Endothelial cell of hepatic sinusoid (primary cell): Measurements from ENCODE around the gene SWT1.
"Not testable (repeated sequence)": the region's sequence is repeated elsewhere in the genome, so short reads cannot be mapped to it uniquely, and the experiment has no call there.

Source experiments
- in situ Hi-C: cut with HindIII; loops from 2 replicates; pipeline ENCODE4 v1.10.0; 2017; ENCODE audit warnings: low sequenced_read_pairs

The SWT1 gene

GRCh38 chr1:185159966-185160365 lies 3.0 kb downstream of the SWT1 start:
- in situ Hi-C loops: loop anchor here (25.0 kb wide), 1 partner anchor 348 kb away; no protein-coding TSS in a partner anchor

- in situ Hi-C loops: loop anchor here (25.0 kb wide), 1 partner anchor 350 kb away; no protein-coding TSS in a partner anchor
Measured at GRCh38 chr1:185162491-185162890, 5.5 kb downstream of the SWT1 start.

- in situ Hi-C loops: loop anchor here (25.0 kb wide), 1 partner anchor 354 kb away; no protein-coding TSS in a partner anchor
Measured at GRCh38 chr1:185166106-185166505, 9.1 kb downstream of the SWT1 start.

DNA sequence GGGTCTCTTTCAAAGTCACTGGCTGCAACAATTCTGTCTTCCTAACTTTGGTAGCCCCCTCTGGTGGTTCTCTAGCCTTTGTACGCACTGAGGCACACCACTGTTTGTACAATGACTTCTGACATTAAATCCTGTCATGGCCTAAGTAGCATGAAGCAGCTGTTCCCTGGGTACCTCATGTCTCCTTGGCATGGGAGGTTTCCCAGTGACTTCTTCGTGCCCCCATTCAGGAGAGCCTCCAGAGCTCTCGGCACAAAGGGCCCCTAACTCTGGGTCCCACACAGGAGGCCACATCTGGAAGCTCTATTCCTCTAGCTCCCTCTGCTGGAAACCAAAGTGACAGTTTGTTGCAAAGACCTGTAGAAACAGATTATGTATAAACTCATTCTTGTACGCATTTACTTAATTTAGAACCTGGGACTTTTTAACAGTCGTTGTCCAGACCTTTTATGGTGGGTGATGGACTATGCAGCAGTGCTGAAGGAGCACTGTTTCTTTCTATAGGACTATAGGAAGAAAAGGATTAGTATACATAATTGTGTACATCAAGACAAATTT lies 13.4 kb downstream of the SWT1 start:
- in situ Hi-C loops: loop anchor here (25.0 kb wide), 1 partner anchor 358 kb away; no protein-coding TSS in a partner anchor

DNA sequence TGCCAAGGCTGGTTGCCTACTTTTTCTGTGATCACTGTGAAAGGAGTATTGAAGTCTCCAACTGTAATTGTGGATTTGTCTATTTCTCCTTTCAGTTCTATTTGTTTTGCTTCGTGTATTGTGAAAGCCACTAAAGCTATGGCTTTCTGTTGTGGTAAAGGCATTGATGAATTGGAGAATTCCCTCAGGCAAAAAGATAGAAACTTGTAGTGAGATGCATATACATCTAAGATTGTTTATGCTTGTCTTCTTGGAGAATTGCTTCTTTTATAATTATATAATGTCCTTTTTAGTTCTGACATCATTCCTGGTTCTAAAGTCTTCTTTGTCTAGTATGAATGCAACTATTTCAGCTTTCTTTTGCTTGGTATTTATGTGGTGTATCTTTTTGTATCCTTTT lies 36.8 kb downstream of the SWT1 start:
- in situ Hi-C loops: no loop called here

DNA sequence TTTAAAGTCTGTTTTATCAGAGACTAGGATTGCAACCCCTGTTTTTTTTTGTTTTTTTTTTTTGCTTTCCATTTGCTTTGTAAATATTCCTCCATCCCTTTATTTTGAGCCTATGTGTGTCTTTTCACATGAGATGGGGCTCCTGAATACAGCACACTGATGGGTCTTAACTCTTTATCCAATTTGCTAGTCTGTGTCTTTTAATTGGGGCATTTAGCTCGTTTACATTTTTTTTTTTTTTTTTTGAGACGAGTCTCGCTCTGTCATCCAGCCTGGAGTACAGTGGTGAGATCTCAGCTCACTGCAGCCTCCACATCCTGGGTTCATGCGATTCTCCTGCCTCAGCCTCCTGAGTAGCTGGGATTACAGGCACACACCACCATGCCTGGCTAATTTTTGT lies 41.7 kb downstream of the SWT1 start:
- in situ Hi-C loops: not testable (repeated sequence)

GRCh38 chr1:185200889-185201288 lies 43.9 kb downstream of the SWT1 start:
- in situ Hi-C loops: no loop called here

DNA sequence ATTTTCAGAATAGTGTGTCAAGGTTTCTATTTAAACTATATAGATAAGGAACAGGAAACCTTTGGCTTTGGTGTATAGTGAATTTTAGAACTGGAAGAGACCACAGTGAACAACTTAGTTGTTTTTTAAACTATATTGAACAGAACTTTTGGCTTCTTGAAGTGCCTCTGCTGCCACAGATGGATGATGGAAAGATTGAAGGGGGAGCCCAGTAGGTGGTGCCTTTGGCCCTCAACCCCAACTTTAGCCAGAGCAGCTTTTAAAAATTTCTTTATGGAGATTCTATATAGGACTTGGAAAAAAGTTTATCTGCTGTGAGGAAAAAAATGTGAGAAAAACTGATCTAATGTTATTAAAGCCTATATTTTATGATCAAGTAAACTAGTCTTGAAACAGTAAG lies 50.2 kb downstream of the SWT1 start:
- in situ Hi-C loops: no loop called here

GRCh38 chr1:185207980-185208602 lies 51.1 kb downstream of the SWT1 start:
- in situ Hi-C loops: no loop called here

GRCh38 chr1:185208626-185209180 lies 51.7 kb downstream of the SWT1 start:
- in situ Hi-C loops: no loop called here

DNA sequence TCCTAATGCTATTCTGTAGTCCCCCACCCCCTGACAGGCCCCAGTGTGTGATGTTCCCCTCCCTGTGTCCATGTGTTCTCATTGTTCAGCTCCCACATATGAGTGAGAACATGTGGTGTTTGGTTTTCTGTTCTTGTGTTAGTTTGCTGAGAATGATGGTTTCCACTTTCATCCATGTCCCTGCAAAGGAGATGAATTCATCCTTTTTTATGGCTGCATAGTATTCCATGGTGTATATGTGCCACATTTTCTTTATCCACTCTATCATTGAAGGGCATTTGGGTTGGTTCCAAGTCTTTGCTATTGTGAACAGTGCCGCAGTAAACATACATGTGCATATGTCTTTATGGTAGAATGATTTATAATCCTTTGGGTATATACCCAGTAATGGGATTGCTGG lies 52.4 kb downstream of the SWT1 start:
- in situ Hi-C loops: not testable (repeated sequence)

DNA sequence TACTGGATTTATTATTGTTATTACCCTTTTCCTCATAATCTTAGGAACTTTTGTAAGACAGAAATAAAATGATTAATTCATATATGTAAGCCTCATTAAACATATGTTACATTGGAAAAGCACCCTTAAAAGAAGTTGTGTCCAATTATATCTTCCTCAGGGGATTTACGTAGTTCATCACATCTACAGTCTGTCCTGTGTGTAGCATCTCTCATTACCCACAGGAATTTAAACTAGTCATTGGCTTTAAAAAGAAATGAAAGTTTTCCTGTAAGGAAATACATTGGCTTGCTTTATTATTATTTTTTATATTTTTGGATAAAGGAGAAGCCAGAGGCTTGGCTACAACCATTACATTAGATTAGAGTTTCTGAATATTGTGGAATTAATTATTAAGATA lies 56.1 kb downstream of the SWT1 start:
- in situ Hi-C loops: no loop called here

- in situ Hi-C loops: no loop called here
Measured at GRCh38 chr1:185215911-185216310, 58.9 kb downstream of the SWT1 start.

GRCh38 chr1:185224132-185224531 lies 67.2 kb downstream of the SWT1 start:
- in situ Hi-C loops: no loop called here

GRCh38 chr1:185227161-185227560 lies 70.2 kb downstream of the SWT1 start:
- in situ Hi-C loops: no loop called here

DNA sequence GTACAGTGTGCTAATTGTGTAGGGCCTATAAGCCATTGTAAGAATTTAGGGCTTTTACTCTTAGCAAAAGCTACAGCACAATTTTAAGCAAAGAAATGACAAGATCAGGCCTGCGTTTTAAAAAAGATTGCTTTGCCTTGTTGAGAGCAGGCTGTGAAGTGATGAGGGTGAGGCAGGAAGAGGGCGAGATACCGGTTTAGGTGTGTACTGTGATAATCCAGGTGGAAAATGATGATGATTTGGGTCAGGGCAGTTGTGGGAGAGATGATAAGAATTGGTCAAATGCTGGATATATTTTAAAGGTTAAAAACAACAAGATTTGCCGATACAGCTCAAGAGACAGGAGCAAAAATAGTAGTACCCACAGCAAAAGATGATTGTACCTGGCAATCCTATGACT lies 72.0 kb downstream of the SWT1 start:
- in situ Hi-C loops: no loop called here

- in situ Hi-C loops: no loop called here
Measured at GRCh38 chr1:185229981-185230380, 73.0 kb downstream of the SWT1 start.

- in situ Hi-C loops: no loop called here
Measured at GRCh38 chr1:185232874-185233273, 75.9 kb downstream of the SWT1 start.

- in situ Hi-C loops: not testable (repeated sequence)
Measured at GRCh38 chr1:185234183-185234582, 77.2 kb downstream of the SWT1 start.

GRCh38 chr1:185237176-185237575 lies 80.2 kb downstream of the SWT1 start:
- in situ Hi-C loops: not testable (repeated sequence)

DNA sequence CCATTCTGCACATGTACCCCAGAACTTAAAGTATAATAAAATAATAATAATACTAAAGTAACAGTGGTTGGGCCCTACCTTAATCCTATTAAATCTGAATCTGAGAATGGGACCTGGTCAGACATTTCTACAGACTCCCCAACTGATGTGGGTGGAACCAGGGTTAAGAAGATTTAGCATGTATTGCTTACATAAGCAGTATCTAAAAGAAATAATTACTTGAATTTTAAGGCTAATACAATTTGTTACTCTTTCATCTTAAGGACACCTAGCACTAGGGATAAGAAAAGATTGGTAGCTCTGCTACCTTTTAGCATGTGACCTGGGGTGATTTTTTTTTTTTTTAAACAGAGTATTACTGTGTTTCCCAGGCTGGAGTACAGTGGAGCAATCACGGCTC lies 80.7 kb downstream of the SWT1 start:
- in situ Hi-C loops: no loop called here

GRCh38 chr1:185238447-185238846 lies 81.5 kb downstream of the SWT1 start:
- in situ Hi-C loops: no loop called here
